Colonic mucosa (tissue), 4 donors: ENCODE results near the gene STAT4. TPM values are rescaled to one million over a fixed set of nuclear protein-coding genes. Genes with fewer than 3 reads are reported as not detected.

Experiments used
- DNase-seq: peaks from one replicate; pipeline ENCODE4 v3.0.0-alpha.2; 2020
- H3K27ac ChIP-seq: fragments of 200-600 bp; one replicate; pipeline ENCODE4 v1.8.0; 2021
- H3K27me3 ChIP-seq: fragments of 200-600 bp; one replicate; pipeline ENCODE4 v1.8.0; 2021
- H3K36me3 ChIP-seq: fragments of 200-600 bp; one replicate; pipeline ENCODE4 v1.8.0; 2021
- H3K4me1 ChIP-seq: fragments of 200-600 bp; one replicate; pipeline ENCODE4 v1.8.0; 2021; ENCODE audit warnings: mild to moderate bottlenecking
- H3K4me3 ChIP-seq: fragments of 200-600 bp; one replicate; pipeline ENCODE4 v1.8.0; 2021
- H3K9ac ChIP-seq, 2 donors: one replicate each; pipeline ENCODE4 v1.7.0; 2013; ENCODE audit warnings: control low read depth in 2 of 2, low read depth in 2 of 2, low read length in 2 of 2
- H3K9me3 ChIP-seq: fragments of 200-600 bp; one replicate; pipeline ENCODE4 v1.8.0; 2021
- CTCF ChIP-seq: fragments of 200-600 bp; IDR thresholded peaks from one replicate; pipeline ENCODE4 v1.8.0; 2022; ENCODE audit warnings: antibody characterized with exemption, mild to moderate bottlenecking
- intact Hi-C: fragments of 100-400 bp; cut with DNase I; formaldehyde crosslinking; loops from one replicate; pipeline ENCODE4 v1.14.1; 2022
- total RNA-seq, 2 donors: library from RNA; stranded (reverse); fragmentation: NEBNext Ultra II Directional in 1 of 2; extraction: Animal tissue kit (Norgen Biotek cat#: 25700) in 1 of 2; gene quantifications; one replicate each; pipeline ENCODE4 v1.2.1, GENCODE V29; 2021
- donor health status: healthy.
- donor health status: DM: no; HTN: no; CAD: no.
- donor health status: DM: no; HTN: no; CAD: no.

The STAT4 gene
- total RNA-seq, 2 donors from 2014 or later: 2.0 to 2.1 TPM

GRCh38 chr2:191169456-191170300 lies 18.9 kb upstream of the STAT4 start:
- no peak for DNase-seq
- no peaks in the 10 kb centered on the region for H3K9me3 ChIP-seq
- intact Hi-C loops: loop anchor here (5.0 to 10.0 kb wide), 2 partner anchors 55 to 353 kb away; no protein-coding TSS in a partner anchor
- H3K27ac ChIP-seq: no peak overlapping the region
- TF ChIP-seq CTCF: no peak
- H3K27me3 ChIP-seq: no peaks in the 10 kb centered on the region
- no peak overlapping the region for H3K4me3 ChIP-seq
- H3K4me1 ChIP-seq: no peaks in the 10 kb centered on the region
- no peaks in the 10 kb centered on the region for H3K36me3 ChIP-seq
- H3K9ac ChIP-seq: no peak overlapping the region

GRCh38 chr2:191167766-191168165 lies 17.0 kb upstream of the STAT4 start:
- Histone ChIP-seq H3K9ac (no peak overlapping the region), H3K4me3 (no peak overlapping the region), H3K27me3 (no peaks in the 10 kb centered on the region), H3K27ac (peak overlapping the region; percentile 45), H3K36me3 (no peaks in the 10 kb centered on the region), H3K4me1 (no peaks in the 10 kb centered on the region), H3K9me3 (no peaks in the 10 kb centered on the region)
- DNase-seq: peak; percentile 59
- TF ChIP-seq CTCF: no peak
- intact Hi-C loops: loop anchor here (5.0 to 10.0 kb wide), 2 partner anchors 57 to 355 kb away; no protein-coding TSS in a partner anchor

GRCh38 chr2:191166756-191167445 lies 16.1 kb upstream of the STAT4 start:
- H3K9me3 ChIP-seq: no peaks in the 10 kb centered on the region
- no peaks in the 10 kb centered on the region for H3K4me1 ChIP-seq
- no peaks in the 10 kb centered on the region for H3K36me3 ChIP-seq
- H3K27ac ChIP-seq: no peak overlapping the region
- no peak for DNase-seq
- no peak overlapping the region for H3K4me3 ChIP-seq
- H3K27me3 ChIP-seq: no peaks in the 10 kb centered on the region
- no peak overlapping the region for H3K9ac ChIP-seq
- intact Hi-C loops: loop anchor here (5.0 to 10.0 kb wide), 2 partner anchors 58 to 355 kb away; no protein-coding TSS in a partner anchor
- TF ChIP-seq CTCF: no peak

GRCh38 chr2:191166111-191166755 lies 15.4 kb upstream of the STAT4 start:
- no peak overlapping the region for H3K9ac ChIP-seq

More at GRCh38 chr2:191166111-191166755, 15.4 kb upstream of the STAT4 start:
- Histone ChIP-seq H3K4me3 (no peak overlapping the region), H3K36me3 (no peaks in the 10 kb centered on the region), H3K9me3 (no peaks in the 10 kb centered on the region), H3K4me1 (no peaks in the 10 kb centered on the region), H3K27ac (no peak overlapping the region), H3K27me3 (no peaks in the 10 kb centered on the region)
- TF ChIP-seq CTCF: no peak
- intact Hi-C loops: loop anchor here (5.0 to 10.0 kb wide), 2 partner anchors 59 to 356 kb away; no protein-coding TSS in a partner anchor
- no peak for DNase-seq
